ENCODE data around the gene HFM1. TPM values are rescaled to one million over a fixed set of nuclear protein-coding genes. Genes with fewer than 3 reads are reported as not detected.
A peak's percentile ranks its signal among the peaks of the same experiment; 100 is the strongest.

The HFM1 gene
- total RNA-seq, 1 experiment from 2014 or later: 2.4 TPM

- no peaks in the 10 kb centered on the region for H3K9me3 ChIP-seq (ENCODE audit: control insufficient read depth, low read depth, low read length)
- H3K23ac ChIP-seq (ENCODE audit: insufficient read length, low read depth, low read length): no peak overlapping the region
- no peaks in the 10 kb centered on the region for H3K23me2 ChIP-seq (ENCODE audit: insufficient read length, low read depth, low read length, poor library complexity, severe bottlenecking)
- no peak overlapping the region for H4K8ac ChIP-seq (replicated peaks; ENCODE audit: insufficient read length, low read depth, low read length)
- no peak overlapping the region for H3K14ac ChIP-seq (ENCODE audit: insufficient read depth, low read length)
- H3K4ac ChIP-seq (ENCODE audit: low read depth, low read length): no peak overlapping the region
- H3K4me1 ChIP-seq (ENCODE audit: insufficient read depth, low read length): no peaks in the 10 kb centered on the region
- no peak overlapping the region for H3K4me2 ChIP-seq (ENCODE audit: insufficient read depth, insufficient read length, low read length)
- H2BK12ac ChIP-seq (ENCODE audit: insufficient read length, low read depth, low read length): no peak overlapping the region
- H4K5ac ChIP-seq (ENCODE audit: insufficient read length, low read depth, low read length): no peak overlapping the region
- Mint-ChIP-seq H3K9me3 (peaks cover 5 to 6% of the 10 kb centered on the region in 2 experiments; a peak in 4 of 5 replicates), H3K27me3 (ENCODE audit: low read depth) (peaks cover 3% of the 10 kb centered on the region; the same call in 1 of the 2 replicates), H3K4me3 (no peak overlapping the region), H3K27ac (peak overlapping the region in 1 of 3 experiments; percentile 75; a peak in 2 of 7 replicates), H3K4me1 (peaks cover 9 to 11% of the 10 kb centered on the region in 2 experiments), H3K36me3 (ENCODE audit: insufficient read depth in 1 of 3, low read depth in 3 of 3) (peaks cover 4 to 7% (median 4%) of the 10 kb centered on the region in 3 experiments; a peak in 6 of 7 replicates)
- no peak overlapping the region for H2BK120ac ChIP-seq (ENCODE audit: low read depth, low read length, poor library complexity, severe bottlenecking)
- H3K27ac ChIP-seq (ENCODE audit: insufficient read length, low read depth, low read length): no peak overlapping the region
- no peaks in the 10 kb centered on the region for H3K79me1 ChIP-seq (ENCODE audit: insufficient read depth, low read depth, low read length, poor library complexity, severe bottlenecking)
- no peak overlapping the region for H2BK20ac ChIP-seq (ENCODE audit: low read depth, low read length, poor library complexity, severe bottlenecking)
- no peak overlapping the region for H2BK15ac ChIP-seq (ENCODE audit: low read depth, low read length)
- TF ChIP-seq CTCF (conservative IDR thresholded peaks at IDR 0.05): peak; percentile 87
- peak; percentile 64 for DNase-seq
- H4K20me1 ChIP-seq (ENCODE audit: control insufficient read depth, insufficient read depth, insufficient read length): no peaks in the 10 kb centered on the region
- no peak overlapping the region for H3K18ac ChIP-seq (ENCODE audit: insufficient read length, low read depth, low read length)
- H2AFZ ChIP-seq (ENCODE audit: low read length): no peak overlapping the region
- no peak overlapping the region for H2AK5ac ChIP-seq (ENCODE audit: insufficient read length, low read length)
- H4K91ac ChIP-seq (ENCODE audit: insufficient read length, low read depth, low read length): no peak overlapping the region
- no peak overlapping the region for H2BK5ac ChIP-seq (ENCODE audit: insufficient read length, low read length)
- H3K56ac ChIP-seq (ENCODE audit: insufficient read length, low read depth, low read length): no peak overlapping the region
- no CpG with 5 or more reads among the region's 6 CpGs for WGBS (ENCODE audit: extremely low coverage, insufficient read length, low lambda C conversion rate)
- no peak overlapping the region for H3T11ph ChIP-seq (ENCODE audit: low read length)
- no peak overlapping the region for H3K9ac ChIP-seq (ENCODE audit: extremely low read depth, insufficient read length, low read length)
- no peaks in the 10 kb centered on the region for H3K27me3 ChIP-seq (ENCODE audit: insufficient read depth, low read length)
- no peaks in the 10 kb centered on the region for H3K79me2 ChIP-seq (ENCODE audit: insufficient read depth, low read length)
Observed at GRCh38 chr1:91282695-91283420, 121.8 kb downstream of the HFM1 start.

All from H9 (cell line).